HG02938 (cell line): Measurements from ENCODE around the gene WDR20.
A peak's percentile ranks its signal among the peaks of the same experiment; 100 is the strongest.
"Not testable (repeated sequence)": the region's sequence is repeated elsewhere in the genome, so short reads cannot be mapped to it uniquely, and the experiment has no call there.

Experiments
- ATAC-seq: cut with Tn5 transposase; IDR thresholded peaks from one replicate; pipeline ENCODE4 v1.9.1; 2021; ENCODE audit warnings: mild to moderate bottlenecking, moderate library complexity; ENCODE audit not compliant: unreplicated experiment

The WDR20 gene

DNA sequence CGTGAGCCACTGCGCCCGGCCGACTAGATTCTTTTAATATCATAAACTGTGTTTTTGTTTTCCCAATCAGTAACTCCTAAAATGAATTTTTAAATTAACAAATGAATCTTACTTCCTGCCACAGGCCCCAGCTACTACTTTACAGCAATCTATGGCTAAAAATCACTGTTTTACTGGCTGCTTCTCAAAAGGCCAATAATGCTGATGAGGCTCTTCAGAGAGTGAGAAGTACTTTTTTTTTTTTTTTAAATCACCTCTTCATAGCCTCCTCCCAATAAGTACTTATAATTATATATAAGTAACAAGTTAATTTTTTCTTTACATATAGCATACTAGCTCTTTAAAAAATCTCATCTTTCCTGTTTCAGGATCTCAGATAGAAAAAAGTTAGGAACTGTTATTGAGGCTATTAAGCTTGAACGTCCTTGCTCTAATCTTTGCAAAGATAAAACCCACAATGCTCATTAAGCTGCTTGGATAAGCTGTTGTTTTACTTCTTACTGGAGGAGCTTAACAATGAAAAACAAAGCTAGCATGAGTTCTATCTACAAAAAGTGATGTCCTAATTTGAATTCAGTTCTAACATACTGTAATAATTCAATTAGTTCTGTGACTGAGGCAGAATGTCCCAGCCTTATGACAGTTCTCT lies 12.8 kb upstream of the WDR20 start:
- no peak for ATAC-seq

DNA sequence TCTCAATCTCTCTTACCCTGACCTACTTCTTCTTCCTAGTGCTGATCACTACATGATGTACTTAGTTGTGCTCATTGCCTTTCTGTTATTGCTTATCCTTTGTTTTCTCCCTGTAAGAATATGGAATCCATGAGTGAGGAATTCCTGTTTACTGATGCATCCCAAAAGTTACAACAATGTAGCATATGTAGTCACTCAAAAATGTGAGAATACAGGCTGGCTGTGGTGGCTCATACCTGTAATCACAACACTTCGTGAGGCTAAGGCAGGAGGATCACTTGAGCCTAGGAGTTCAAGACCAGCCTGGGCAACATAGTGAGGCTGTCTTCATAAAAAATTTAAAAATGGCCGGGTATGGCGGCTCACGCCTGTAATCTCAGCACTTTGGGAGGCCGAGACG lies 8.0 kb upstream of the WDR20 start:
- no peak for ATAC-seq

DNA sequence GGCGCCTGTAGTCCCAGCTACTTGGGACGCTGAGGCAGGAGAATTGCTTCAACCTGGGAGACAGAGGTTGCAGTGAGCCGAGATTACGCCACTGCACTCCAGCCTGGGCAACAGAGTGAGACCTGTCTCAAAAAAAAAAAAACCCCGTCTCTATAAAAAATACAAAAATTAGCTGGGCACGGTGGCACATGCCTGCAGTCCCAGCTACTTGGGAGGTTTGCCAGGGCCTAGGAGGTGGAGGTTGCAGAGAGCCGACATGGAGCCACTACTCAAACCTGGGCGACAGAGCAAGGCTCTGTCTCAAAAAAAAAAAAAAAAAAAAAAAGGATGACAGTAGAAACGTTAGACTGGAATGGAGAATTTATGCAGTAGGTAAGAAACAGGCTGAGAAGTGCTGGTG lies 5.7 kb upstream of the WDR20 start:
- ATAC-seq = not testable (repeated sequence)

DNA sequence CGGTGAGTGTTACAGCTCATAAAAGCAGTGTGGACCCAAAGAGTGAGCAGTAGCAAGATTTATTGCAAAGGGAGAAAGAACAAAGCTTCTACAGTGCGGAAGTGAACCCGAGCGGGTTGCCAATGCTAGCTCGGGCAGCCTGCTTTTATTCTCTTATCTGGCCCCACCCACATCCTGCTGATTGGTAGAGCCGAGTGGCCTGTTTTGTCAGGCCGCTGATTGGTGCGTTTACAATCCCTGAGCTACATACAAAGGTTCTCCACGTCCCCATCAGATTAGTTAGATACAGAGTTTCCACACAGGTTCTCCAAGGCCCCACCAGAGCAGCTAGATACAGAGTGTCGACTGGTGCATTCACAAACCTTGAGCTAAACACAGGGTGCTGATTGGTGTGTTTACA lies 5.0 kb upstream of the WDR20 start:
- not testable (repeated sequence) for ATAC-seq

DNA sequence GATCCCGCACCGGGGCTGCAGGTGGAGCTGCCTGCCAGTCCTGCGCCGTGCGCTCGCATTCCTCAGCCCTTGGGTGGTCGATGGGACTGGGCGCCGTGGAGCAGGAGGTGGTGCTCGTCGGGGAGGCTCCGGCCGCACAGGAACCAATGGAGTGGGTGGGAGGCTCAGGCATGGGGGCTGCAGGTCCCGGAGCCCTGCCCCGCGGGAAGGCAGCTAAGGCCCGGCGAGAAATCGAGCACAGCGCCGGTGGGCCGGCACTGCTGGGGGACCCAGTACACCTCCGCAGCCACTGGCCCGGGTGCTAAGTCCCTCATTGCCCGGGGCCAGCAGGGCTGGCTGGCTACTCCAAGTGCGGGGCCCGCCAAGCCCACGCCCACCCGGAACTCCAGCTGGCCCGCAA lies 4.2 kb upstream of the WDR20 start:
- ATAC-seq = not testable (repeated sequence)

DNA sequence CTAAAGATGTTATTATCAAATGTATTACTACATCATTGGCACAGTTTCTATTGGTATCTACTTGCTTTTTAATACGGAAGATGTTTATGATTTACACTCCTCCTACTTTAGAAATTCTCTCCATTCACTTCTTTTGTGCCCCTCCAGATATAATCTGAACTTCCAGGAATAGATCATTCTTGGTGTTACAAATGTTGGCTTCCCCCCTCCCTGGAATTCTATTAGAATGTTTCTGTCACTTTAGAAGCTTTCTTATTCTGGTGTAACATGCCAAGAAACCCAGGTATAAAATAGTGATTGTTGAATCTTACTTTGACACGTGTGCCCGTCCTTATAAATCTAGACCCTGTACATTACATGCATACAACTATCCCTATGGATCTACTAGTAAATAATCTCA lies 1.2 kb upstream of the WDR20 start:
- no peak for ATAC-seq

DNA sequence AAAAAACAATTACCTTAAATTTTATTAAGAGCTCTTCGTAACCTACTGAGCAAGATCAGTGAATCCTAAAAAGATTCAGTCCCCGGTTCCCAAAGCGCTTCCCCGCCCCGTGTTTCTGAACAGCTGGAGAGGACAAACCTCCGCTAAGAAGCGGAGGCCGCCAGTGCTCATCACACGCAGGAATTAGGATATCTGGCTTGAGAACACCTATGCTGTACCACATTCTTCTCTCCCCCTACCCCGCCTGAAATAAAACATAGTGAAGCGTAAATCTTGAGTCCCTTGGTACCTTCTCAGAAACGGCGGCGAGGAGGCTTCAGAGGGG lies 774 bp upstream of the WDR20 start:
- ATAC-seq = no peak

DNA sequence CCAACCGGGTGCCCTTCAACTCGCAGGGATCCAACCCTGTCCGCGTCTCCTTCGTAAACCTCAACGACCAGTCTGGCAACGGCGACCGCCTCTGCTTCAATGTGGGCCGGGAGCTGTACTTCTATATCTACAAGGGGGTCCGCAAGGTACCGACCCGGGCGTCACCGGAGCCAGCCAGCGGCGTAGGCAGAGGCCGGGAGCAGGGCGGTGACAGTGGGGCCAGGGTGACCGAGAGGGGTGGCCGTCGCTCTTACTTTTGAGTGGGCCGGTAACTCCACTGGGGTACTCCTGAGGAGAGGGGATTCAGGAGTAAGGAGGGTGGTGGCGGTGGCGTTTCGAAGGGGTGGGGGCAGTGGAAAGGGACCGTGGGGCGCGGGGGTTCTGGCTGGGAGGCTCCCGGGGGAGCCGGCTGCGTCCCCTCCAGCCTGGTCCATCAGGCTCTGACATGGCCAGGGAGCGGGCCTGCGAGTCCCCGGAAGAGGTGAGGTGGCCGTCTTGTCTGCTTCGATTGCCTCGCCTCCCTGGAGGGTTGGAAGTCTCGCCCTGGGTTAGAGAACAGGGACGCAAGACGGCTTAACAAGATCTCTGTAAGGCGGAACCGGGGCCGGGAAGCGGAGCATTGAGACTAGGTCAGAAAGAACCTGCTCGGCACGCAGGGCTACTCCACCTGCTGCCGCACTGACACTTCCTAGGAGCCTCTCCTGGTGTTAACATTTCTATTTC lies 491 bp downstream of the WDR20 start:
- ATAC-seq = peak; percentile 27

DNA sequence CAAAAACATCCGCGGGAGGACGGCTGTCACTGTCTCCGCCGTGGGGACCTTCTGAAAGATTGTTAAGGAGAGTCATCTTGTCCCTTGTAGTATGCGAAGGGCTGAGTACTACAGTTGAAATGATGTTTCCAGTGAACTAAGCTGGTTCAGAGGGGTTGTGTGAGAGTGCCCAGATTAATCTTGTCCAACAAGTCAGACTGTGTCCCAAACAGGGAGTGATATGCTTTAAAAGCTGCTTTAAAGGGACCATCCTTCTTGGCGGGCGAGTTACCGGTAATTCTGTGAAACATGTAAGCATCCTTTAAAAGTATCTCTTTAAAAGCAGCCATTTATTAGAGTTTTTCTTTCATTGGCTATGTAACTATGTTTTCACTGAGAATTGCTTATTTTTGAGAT lies 1.1 kb downstream of the WDR20 start:
- no peak for ATAC-seq

DNA sequence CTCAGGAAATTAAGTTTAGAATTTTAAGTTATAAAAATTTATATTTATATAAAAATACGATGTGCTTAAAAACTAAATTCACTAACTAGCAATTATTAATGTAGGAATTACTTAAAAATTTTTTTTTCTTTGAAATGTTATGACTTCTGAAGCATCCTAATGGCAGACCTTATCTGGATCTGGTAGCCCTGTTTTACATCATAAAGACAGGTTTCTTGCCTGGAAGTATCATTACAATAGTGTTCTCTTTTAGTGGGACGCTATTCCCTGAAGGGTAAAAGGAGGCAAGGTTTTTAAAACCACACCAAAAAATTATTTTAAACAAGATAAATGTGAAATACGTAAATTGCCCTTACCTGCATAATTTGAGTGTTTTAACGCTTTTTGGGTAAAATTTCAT lies 2.1 kb downstream of the WDR20 start:
- no peak for ATAC-seq

DNA sequence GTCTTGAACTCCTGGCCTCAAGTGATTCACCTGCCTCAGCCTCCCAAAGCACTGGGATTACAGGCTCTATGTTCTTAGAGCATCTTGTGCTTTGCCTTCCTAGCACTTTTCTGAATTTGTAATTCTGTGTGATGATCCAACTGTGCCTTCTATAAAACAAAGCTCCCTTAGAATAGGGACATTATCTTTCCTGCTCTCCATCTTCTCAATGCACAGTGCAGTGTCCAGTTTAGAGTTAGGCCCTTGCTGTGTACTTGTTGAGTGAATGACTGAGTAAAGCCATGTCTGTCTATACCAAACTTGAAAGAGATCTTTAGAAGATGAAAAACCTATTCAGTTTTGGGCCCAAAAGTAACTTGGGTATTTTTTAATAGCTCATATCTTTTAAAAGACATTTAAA lies 5.2 kb downstream of the WDR20 start:
- no peak for ATAC-seq

DNA sequence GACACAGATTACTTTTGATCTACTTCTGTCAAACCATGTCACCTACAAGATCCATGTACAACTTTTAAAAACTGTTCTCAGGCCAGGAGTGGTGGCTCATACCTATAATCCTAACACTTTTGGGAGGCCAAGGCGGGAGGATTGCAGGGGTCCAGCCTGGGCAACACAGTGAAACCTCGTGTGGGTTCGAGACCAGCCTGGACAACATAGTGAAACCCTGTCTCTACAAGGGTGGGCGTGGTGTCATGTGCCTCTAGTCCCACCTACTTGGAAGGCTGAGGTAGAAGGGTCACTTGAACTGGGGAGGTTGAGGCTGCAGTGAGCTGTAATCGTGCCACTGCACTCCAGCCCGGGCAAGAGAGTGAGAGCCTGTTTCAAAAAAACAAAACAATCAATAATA lies 5.7 kb downstream of the WDR20 start:
- no peak for ATAC-seq

DNA sequence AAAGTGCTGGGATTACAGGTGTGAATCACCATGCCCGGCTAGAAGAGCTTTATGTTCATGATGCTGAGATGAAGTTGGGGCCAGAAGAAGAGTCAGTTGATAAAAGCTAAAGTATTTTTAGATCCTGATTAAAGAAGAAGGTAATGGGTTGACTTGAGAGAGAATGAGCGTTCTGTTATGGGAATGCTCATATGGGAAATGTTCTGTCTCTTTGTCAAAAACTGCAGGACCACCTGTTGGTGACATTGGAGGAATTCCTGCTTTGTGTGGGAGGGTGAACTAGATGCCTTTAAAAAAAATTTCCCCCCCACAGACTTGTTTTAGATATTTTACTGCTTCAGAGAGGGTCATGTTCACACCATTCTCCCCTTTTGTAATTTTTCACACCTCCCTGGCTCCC lies 6.7 kb downstream of the WDR20 start:
- no peak for ATAC-seq

DNA sequence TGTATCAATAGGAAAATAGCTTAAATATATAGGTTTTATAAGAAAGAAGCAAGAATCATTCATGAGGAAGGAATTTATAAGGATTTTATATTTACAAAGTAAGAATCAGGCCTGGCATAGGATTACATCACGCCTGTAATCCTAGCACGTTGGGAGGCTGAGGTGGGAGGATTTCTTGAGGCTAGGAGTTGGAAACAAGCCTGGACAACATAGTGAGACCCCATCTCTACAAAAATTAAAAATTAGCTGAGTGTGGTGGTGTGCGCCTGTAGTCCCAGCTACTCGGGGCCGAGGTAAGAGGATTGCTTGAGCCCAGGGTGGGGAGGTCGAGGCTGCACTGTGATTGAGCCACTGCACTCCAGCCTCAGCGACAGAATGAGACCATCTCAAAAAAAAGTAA lies 10.4 kb downstream of the WDR20 start:
- ATAC-seq = no peak

DNA sequence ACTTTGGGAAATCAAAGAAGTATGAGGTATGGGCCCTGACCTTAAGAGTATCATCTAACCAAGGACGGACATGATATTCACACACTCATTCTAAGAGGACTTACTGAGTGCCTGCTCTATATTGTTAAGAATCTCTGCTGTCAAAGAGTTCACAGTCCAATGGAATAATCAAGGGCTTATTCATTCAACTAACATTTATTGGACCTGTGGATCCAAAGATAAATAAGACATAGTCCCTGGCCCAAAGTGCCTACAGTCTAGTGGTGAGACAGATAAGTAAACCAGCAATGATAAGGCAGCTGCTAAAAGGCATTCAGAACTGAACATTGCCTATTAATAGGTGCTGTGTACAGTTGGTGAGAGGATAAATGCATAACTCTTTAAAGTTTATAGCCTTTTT lies 11.0 kb downstream of the WDR20 start:
- ATAC-seq = no peak

DNA sequence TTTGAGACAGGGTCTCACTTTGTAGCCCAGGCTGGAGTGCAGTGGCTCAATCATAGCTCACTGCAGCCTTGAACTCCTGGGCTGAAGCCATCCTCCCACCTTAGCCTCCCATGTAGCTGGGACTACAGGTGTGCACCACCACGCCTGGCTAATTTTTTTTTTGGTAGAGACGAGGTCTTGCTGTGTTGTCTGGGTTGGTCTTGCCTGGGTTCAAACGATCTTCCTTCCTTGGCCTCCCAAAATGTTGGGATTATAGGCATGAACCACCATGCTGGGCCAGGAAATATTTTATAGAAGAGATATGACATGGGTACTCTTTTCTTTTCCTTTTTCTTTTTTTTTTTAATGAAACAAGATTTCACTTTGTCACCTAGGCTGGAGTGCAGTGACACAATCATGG lies 11.7 kb downstream of the WDR20 start:
- ATAC-seq = not testable (repeated sequence)

DNA sequence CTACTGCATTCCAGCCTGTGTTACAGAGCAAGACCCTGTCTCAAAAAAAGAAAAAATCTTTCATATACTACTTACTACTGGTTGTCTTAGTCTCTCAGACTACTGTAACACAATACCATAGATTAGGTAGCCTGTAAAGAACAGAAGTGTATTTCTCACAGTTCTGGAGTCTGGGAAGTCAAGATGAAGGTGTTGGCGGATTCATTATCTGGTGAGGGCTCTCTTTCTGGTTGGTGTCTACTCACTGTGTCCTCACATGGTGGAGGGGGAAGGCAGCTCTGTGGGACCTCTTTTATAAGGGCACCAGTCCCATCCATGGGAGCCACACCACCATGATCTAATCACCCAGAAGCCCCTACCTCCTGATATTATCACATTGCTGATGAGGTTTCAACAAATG lies 14.4 kb downstream of the WDR20 start:
- ATAC-seq = no peak

DNA sequence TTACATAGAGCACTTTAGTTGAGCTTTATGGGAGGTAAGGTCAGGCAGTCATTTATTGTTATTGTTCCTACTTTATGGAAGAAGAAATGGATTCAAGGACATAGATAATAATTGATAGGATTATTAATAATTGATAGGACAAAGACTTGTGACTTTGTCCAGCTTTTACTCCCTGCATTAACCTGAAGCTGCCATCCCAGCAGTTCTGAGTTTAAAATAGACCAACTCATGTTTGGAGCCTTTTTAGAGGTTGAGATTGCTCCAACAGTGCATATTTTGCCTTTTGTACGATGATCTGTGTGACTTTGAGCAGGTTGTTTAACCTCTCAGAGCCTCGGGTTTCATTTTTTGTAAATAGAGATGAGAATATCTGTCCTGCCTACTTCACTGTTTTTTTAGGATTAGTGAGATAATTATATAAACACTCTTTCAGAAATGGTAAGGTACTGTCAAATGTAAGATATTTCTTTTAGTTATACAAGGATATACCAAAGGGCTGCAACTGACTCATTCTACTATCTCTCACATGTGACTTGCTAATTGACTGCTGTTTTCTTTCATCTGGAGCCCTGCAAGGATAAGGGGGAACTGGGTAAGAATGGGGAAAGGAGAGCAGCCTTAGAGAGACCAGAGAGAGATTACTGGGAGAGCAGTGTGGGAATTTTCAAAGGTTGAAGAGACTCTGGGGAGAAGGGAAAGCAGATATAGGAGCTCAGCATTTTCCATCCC lies 15.3 kb downstream of the WDR20 start:
- no peak for ATAC-seq

DNA sequence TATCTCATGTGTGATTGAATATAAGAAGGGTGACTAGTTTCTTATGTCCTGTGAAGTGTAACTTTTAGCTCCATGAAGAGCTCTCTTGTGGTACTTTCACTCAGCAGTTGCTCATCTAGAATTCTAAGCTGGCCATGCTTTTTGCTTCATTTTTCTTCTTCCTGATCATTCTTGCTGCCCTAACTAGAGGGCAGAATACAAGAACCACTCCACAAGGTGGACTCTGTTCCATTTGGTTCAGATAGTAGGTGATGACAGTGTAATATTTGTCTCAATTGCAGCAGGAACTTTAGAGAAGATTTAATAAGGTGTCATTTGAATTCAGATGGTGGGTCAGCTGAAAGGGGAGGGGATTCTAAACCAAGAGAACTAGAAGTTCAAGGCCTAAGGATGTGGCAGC lies 17.6 kb downstream of the WDR20 start:
- ATAC-seq = no peak

DNA sequence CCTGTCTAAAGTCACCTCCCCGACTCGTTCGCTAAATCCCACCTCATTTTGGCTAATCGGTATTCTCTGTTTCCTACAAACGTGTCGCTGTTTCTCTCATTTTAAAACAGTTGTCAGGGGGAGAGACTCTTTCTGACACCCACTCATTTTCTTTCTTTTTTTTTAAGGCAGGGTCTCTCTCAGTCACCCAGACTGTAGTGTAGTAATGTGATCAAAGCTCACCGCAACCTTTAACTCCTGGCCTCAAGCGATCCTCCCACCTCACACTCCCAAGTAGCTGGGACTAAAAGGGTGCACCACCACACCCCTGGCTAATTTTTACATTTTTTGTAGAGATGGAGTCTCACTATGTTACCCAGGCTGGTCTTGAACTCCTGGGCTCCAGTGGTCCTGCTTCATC lies 19.1 kb downstream of the WDR20 start:
- ATAC-seq = no peak

DNA sequence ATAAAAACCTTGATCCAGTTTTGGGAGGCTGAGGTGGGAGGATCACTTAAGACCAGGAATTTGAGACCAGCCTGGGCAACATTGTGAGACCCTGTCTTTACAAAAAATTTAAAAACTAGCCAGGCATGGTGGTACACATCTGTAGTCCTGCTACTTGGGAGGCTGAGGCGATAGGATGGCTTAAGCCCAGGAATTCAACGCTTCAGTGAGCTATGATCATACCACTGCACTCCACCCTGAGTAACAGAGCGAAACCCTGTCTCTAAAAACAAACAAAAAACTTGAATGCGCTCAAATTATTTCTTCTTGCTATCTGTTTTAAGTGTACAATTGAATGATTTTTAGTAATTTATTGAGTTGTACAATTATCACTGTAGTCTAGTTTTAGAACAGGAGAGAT lies 20.1 kb downstream of the WDR20 start:
- ATAC-seq = no peak

DNA sequence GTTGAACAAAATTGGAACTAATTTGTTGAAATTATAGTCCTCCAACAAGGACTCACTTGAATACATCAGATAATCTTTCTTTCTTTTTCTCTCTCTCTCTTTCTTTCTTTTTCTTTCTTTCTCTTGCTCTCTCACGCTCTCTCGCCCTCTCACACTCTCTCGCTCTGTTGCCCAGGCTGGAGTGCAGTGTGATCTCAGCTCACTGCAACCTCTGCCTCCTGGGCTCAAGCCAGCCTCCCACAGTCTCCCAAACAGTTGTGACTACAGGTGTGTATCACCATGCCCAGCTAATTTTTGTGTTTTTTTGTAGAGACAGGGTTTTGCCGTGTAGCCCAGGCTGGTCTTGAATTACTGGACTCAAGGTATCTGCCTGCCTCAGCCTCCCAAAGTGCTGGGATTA lies 22.8 kb downstream of the WDR20 start:
- ATAC-seq = no peak
